HG03457 (cell line): Measurements from ENCODE around the gene PLOD1.
"Not testable (repeated sequence)": the region's sequence is repeated elsewhere in the genome, so short reads cannot be mapped to it uniquely, and the experiment has no call there.

Source experiments
- ATAC-seq: cut with Tn5 transposase; IDR thresholded peaks from one replicate; pipeline ENCODE4 v1.9.1; 2021; ENCODE audit warnings: moderate number of reproducible peaks; ENCODE audit not compliant: unreplicated experiment

PLOD1 gene

GRCh38 chr1:11912482-11913216, 21.9 kb upstream of the PLOD1 start:
- not testable (repeated sequence) for ATAC-seq

DNA sequence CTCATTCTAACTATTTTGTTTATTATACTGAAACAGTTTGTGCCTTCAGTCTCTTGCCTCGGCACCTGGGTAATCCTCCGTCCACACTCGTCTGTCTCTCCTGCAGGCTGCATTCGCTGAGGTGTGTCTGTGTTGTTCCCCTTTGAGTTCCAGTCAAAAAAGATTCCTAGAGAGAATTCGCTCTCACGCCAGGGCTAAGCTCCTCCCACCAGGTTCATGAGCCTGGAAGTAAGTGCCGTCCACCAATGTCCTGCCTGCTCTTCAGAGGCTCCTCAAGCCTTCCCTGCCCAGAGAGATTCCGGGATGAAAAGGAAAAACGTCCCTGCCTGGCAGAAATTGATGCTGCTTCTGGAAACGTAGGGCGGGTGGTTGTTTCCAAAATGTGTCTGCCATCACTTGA, 21.2 kb upstream of the PLOD1 start:
- no peak for ATAC-seq

GRCh38 chr1:11914024-11914423, 20.5 kb upstream of the PLOD1 start:
- ATAC-seq = no peak

DNA sequence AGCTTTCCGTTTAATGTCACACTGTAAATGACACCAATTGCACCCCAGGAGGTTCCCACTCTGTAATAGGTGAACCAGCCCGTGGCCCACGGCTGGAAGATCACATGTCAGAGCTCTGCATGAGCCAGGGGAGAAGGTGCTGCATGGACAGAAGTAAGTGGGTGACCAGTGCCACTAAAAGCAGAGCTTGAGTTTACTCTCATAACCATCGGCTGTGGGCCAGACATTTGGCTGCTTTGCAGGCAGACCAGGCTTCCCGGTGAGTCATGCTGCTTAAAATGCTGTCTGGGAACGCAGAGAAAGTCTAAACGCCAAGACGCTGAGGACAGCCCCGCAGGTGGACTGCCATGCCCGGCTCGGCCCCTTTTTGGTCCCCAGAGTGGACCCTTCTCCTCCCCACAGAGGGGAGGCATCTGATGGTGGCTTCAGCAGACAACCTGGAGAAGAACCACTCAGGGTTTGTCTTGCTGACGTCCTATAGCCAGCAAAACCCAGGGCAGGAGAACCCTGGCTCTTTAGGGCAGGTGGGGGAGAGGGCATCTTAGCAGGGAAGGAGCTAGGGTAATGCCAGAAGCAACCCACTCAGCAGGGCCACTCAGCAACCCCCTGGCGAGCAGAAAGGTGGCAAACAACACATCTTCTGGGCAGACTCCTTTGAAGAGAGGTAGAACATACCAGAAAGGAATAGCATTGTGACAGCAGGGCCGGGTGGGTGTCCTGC, 15.6 kb upstream of the PLOD1 start:
- ATAC-seq = no peak

DNA sequence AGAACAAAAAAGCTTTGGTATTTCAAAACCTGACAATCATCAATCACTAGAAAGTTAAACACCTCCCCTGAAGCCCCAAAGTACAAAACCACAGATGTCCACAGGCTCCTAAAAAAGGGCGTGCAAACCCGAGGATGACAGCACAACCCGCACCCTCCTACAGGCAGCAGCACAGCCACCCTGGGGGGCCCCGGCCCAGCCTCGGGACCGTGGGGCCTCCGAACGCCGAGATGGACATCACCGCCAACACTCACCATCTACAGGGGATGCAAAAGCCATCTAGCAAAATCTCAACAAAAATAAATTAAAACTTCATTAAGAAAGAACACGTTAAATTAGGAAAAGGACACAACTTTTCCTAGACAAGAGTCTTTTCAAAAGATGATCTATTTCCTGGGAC, 14.9 kb upstream of the PLOD1 start:
- ATAC-seq = no peak

GRCh38 chr1:11920239-11920903, 14.1 kb upstream of the PLOD1 start:
- no peak for ATAC-seq

- ATAC-seq = no peak
Measured at GRCh38 chr1:11921022-11921421, 13.5 kb upstream of the PLOD1 start.

- ATAC-seq = no peak
Measured at GRCh38 chr1:11923069-11923826, 11.3 kb upstream of the PLOD1 start.

GRCh38 chr1:11923827-11924113, 10.7 kb upstream of the PLOD1 start:
- no peak for ATAC-seq

DNA sequence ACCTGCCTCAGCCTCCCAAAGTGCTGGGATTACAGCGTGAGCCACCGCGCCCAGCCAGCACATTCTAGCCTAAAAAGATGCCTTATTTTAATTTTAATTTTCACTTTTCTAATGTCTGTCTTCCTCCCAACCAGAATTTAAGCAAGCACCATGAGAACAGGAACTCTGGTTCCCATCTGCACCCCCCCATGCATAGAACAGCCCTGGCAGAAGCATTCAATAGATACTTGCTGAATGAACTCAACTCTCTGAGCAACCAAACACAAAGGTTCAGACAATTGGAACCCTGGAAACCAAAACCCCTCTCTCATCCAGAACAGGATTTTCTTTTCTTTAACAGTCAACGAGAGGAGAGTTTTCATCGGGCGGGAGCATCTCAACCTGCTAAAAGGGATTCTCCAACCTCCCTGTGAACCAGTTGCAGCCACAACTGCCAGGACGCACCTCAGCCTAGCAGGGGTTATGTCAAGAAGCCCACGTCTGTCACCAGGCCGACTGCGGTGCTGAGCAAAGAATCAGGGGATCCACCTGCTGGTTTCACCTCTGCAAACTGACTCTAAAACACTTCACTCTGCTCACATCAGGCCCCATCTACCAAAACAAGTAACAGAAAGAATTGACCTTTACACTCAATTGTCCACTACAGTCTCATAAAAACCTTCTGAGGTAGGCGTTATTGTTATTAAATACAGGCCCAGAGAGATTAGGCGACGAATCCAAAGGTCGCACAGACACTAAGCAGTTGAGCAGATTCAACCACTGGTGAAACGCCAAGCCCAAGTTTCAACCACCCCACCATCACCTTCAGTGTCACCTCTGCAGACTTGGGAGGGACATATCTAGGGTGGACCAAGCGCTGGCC, 10.0 kb upstream of the PLOD1 start:
- ATAC-seq = no peak

- not testable (repeated sequence) for ATAC-seq
Measured at GRCh38 chr1:11925196-11925937, 9.2 kb upstream of the PLOD1 start.

DNA sequence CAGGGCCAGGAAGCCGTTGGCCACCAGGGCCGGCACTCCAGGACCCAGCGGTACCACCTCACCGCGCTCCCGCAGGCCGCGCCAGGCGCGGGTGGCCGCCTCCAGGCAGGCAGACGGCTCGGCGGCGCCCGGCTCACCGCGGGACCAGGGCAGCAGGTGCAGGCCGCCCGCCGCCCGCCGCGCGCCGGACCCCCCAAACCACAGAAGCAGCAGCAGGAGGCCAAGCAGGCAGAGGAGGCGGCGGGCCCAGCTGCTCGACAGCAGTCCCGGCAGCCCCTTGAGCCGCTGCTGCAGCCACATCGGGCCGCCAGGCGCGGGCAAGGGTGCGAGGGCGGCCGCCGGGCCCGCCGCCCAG, 8.6 kb upstream of the PLOD1 start:
- ATAC-seq = peak; percentile 17

- no peak for ATAC-seq
Measured at GRCh38 chr1:11927866-11928592, 6.5 kb upstream of the PLOD1 start.

- no peak for ATAC-seq
Measured at GRCh38 chr1:11929849-11930248, 4.7 kb upstream of the PLOD1 start.

DNA sequence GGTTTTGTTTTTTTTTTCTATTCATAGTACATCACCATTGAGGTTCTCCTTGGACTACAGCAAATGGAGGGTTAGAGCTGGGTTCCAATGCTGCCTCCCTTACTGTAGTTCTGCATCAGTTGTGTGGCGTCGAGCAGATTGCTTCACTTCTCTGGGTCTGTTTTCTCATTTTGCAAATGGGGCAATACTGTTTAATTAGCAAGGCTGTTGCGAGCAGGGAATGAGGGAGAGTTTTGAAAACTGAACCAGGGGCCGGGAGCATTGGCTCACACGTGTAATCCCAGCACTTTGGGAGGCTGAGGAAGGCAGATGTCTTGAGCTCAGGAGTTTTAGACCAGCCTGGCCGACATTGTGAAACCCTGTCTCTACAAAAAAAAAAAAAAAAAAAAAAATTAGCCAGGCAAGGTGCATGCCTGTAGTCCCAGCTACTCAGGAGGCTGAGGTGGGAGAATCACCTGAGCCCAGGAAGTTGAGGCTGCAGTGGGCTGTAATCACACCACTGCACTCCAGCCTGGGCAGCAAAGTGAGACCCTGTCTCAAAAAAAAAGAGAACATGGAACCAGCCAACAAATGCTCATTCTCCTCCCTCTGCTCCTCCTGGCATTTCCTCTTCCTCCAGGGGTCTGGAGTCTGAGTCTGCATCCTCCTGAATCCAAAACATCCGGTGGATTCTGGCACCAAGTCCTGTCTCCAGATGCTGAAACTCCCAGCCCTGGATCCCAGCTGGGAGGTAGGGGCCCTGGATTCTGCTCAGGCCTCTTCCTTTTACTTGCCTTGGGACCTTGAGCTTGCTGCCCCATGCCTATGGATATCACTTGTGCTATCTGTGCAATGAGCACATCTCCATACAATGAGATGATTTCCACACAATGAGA, 3.7 kb upstream of the PLOD1 start:
- no peak for ATAC-seq

DNA sequence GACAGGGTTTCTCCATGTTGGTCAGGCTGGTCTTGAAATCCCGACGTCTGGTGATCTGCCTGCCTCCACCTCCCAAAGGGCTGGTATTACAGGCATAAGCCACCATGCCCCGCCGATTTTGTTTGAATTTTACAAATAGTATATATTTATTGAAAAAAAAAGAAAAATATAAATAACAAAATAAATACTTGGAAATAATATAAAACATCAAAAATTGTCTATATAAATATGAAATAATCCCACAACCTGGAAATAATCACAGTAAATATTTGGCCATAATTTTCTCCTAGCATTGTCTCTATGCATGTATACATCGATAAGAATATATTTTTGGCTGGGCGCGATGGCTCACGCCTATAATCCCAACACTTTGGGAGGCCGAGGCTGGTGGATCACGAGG, 2.7 kb upstream of the PLOD1 start:
- no peak for ATAC-seq

GRCh38 chr1:11935057-11935412, 518 bp downstream of the PLOD1 start:
- ATAC-seq = no peak

GRCh38 chr1:11935733-11936132, 1.2 kb downstream of the PLOD1 start:
- ATAC-seq = not testable (repeated sequence)
